ENCODE data around the gene NKPD1.
"Not testable (repeated sequence)": the region's sequence is repeated elsewhere in the genome, so short reads cannot be mapped to it uniquely, and the experiment has no call there.

NKPD1 gene

DNA sequence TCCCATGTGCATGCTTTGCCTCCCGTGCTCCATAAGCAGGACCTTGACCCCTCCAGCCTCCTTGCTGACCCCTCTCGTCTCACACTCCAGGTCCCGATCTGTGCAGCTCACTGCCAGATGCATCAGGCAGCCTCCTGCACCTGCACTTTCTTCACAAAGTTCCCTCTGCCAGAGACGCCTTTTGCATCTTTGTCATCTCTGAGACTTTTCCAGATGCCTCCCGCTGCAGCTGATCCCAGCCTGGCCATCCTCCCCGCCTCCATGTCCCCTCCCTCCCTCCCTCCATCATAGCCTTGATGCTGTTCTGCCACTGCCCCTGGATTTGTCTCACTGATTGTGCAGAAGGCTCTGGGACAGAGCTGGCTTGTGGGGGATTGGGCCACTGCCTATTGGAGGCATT, 38.0 kb downstream of the NKPD1 start:
- ATAC-seq (ENCODE audit: low read depth) (no peak), DNase-seq (ENCODE audit: low spot score) (no peak)
- TF ChIP-seq, protein P1, sequence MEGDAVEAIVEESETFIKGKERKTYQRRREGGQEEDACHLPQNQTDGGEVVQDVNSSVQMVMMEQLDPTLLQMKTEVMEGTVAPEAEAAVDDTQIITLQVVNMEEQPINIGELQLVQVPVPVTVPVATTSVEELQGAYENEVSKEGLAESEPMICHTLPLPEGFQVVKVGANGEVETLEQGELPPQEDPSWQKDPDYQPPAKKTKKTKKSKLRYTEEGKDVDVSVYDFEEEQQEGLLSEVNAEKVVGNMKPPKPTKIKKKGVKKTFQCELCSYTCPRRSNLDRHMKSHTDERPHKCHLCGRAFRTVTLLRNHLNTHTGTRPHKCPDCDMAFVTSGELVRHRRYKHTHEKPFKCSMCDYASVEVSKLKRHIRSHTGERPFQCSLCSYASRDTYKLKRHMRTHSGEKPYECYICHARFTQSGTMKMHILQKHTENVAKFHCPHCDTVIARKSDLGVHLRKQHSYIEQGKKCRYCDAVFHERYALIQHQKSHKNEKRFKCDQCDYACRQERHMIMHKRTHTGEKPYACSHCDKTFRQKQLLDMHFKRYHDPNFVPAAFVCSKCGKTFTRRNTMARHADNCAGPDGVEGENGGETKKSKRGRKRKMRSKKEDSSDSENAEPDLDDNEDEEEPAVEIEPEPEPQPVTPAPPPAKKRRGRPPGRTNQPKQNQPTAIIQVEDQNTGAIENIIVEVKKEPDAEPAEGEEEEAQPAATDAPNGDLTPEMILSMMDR (IDR thresholded peaks at IDR 0.05; ENCODE audit: poor library complexity, severe bottlenecking), result no peak
- H3K4me1 ChIP-seq (ENCODE audit: insufficient read depth, poor library complexity, severe bottlenecking), result no peaks in the 10 kb centered on the region
- H3K36me3 ChIP-seq (ENCODE audit: low read depth), result no peaks in the 10 kb centered on the region; the same call in 1 of the 2 replicates
- H3K27me3 ChIP-seq (ENCODE audit: insufficient read depth, poor library complexity, severe bottlenecking), result no peaks in the 10 kb centered on the region
- H3K9me3 ChIP-seq (ENCODE audit: severe bottlenecking), result no peaks in the 10 kb centered on the region
- H3K4me3 ChIP-seq (ENCODE audit: severe bottlenecking), result no peak overlapping the region
- peak overlapping the region; percentile 44 for H3K27ac ChIP-seq (ENCODE audit: poor library complexity, severe bottlenecking)

GRCh38 chr19:45121827-45122345, 38.9 kb downstream of the NKPD1 start:
- DNase-seq (ENCODE audit: low spot score), result no peak
- TF ChIP-seq, protein P1 (IDR thresholded peaks at IDR 0.05; ENCODE audit: poor library complexity, severe bottlenecking), result no peak
- Histone ChIP-seq H3K4me3 (ENCODE audit: severe bottlenecking) (no peak overlapping the region), H3K4me1 (ENCODE audit: insufficient read depth, poor library complexity, severe bottlenecking) (no peaks in the 10 kb centered on the region), H3K27me3 (ENCODE audit: insufficient read depth, poor library complexity, severe bottlenecking) (no peaks in the 10 kb centered on the region), H3K9me3 (ENCODE audit: severe bottlenecking) (no peaks in the 10 kb centered on the region), H3K36me3 (ENCODE audit: low read depth) (no peaks in the 10 kb centered on the region; the same call in 1 of the 2 replicates), H3K27ac (ENCODE audit: poor library complexity, severe bottlenecking) (no peak overlapping the region)
- ATAC-seq (ENCODE audit: low read depth), result no peak

DNA sequence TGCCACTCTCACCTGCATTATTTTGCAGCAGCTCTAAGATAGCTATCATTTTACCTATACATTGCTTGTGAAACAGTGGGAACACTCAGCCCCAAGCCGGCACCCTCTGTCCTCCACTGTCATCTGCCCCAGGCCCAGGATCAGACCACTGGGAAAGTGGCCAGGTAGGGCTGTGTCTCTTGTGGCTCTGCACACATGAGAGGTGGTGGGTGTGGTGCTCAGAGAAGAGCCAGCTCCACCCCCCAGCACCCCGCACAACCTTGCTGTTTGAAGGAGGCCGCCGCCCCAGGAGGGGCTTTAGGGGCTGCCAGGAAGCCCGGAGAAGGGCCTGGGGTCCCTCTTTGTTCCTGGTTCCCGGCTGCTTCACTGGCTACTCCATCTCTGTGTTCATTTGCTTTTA, 41.2 kb downstream of the NKPD1 start:
- no peaks in the 10 kb centered on the region for H3K27me3 ChIP-seq (ENCODE audit: insufficient read depth, poor library complexity, severe bottlenecking)
- DNase-seq (ENCODE audit: low spot score) (no peak), ATAC-seq (ENCODE audit: low read depth) (no peak)
- no peaks in the 10 kb centered on the region for H3K36me3 ChIP-seq (ENCODE audit: low read depth)
- TF ChIP-seq, protein P1 (IDR thresholded peaks at IDR 0.05; ENCODE audit: poor library complexity, severe bottlenecking), result no peak
- H3K4me1 ChIP-seq (ENCODE audit: insufficient read depth, poor library complexity, severe bottlenecking), result no peaks in the 10 kb centered on the region
- no peak overlapping the region for H3K27ac ChIP-seq (ENCODE audit: poor library complexity, severe bottlenecking)
- no peaks in the 10 kb centered on the region for H3K9me3 ChIP-seq (ENCODE audit: severe bottlenecking)
- no peak overlapping the region for H3K4me3 ChIP-seq (ENCODE audit: severe bottlenecking)

DNA sequence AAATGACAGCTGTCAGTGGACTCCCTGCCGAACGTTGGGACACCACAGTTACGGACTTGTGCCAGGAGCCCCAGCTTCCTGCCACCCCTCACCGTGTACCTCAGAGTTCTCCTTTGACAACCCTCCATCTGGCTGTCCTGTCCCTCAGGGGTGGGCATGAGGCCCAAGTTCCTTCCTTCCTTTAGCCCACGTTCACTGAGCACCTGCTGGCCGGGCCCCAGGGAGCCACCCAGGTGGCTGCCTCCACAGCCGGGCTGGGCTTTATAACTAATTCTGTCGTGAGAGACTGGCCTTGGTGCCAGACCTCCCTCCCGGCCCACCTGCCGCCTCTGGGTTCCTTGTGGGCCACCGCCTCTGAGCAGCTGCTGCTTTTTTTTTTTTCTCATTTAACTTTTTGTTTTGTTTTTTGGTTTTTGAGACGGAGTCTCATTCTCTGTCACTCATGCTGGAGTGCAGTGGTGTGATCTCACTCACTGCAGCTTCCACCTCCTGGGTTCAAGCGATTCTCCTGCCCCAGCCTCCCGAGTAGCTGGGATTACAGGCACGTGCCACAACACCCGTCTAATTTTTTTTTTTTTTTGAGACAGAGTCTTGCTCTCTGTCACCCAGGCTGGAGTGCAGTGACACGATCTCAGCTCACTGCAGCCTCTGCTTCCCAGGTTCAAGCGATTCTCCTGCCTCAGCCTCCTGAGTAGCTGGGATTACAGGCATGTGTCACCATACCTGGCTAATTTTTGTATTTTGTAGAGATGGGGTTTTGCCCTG, 42.0 kb downstream of the NKPD1 start:
- DNase-seq (ENCODE audit: low spot score); H3K4me3 ChIP-seq (ENCODE audit: severe bottlenecking); ATAC-seq (ENCODE audit: low read depth); H3K4me1 ChIP-seq (ENCODE audit: insufficient read depth, poor library complexity, severe bottlenecking); H3K9me3 ChIP-seq (ENCODE audit: severe bottlenecking); H3K27ac ChIP-seq (ENCODE audit: poor library complexity, severe bottlenecking); H3K27me3 ChIP-seq (ENCODE audit: insufficient read depth, poor library complexity, severe bottlenecking); H3K36me3 ChIP-seq (ENCODE audit: low read depth): not testable (repeated sequence)

DNA sequence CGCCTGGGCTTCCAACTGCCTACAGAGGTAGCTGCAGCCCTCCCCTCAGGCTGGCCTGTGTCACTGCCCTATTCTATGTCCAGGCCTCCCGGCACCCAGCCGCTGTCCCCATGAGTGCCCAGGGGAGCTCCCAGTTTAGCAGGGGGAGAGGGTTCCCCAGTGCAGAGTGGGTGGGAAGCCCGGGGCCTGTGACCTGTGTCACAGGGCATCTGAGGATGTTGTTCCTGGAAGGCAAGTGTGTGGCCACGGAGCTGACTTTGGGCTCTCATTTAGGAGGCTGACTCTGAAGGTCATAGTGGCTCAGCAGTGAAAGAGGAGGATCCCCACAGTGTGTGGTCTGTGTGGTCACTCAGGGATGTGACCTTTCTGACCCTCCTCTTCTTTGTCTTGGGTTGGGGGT, 42.7 kb downstream of the NKPD1 start:
- TF ChIP-seq, protein P1 (IDR thresholded peaks at IDR 0.05; ENCODE audit: poor library complexity, severe bottlenecking), result no peak
- DNase-seq (ENCODE audit: low spot score) (no peak), ATAC-seq (ENCODE audit: low read depth) (no peak)
- Histone ChIP-seq H3K4me1 (ENCODE audit: insufficient read depth, poor library complexity, severe bottlenecking) (no peaks in the 10 kb centered on the region), H3K36me3 (ENCODE audit: low read depth) (no peaks in the 10 kb centered on the region; the same call in 1 of the 2 replicates), H3K27me3 (ENCODE audit: insufficient read depth, poor library complexity, severe bottlenecking) (no peaks in the 10 kb centered on the region), H3K9me3 (ENCODE audit: severe bottlenecking) (no peaks in the 10 kb centered on the region), H3K4me3 (ENCODE audit: severe bottlenecking) (no peak overlapping the region), H3K27ac (ENCODE audit: poor library complexity, severe bottlenecking) (no peak overlapping the region)

Measured in RWPE2 (cell line).